Spleen (tissue), 11 donors: ENCODE results near the gene KLF3. TPM values are rescaled to one million over a fixed set of nuclear protein-coding genes. Genes with fewer than 3 reads are reported as not detected.
A peak's percentile ranks its signal among the peaks of the same experiment; 100 is the strongest.

ENCODE experiments used
- DNase-seq: peaks from one replicate; pipeline ENCODE4 v3.0.0-alpha.2; 2020
- H3K27ac ChIP-seq, 8 donors: fragments of 200-600 bp; sonication (generic) in 7 of 8; 1 replicate in 4 of 8; 2 replicates in 4 of 8; pipeline versions ENCODE4 v1.5.0 to v1.8.0; 2016 to 2021; ENCODE audit warnings: inconsistent platforms in 4 of 8, mild to moderate bottlenecking in 4 of 8, moderate library complexity in 1 of 8
- H3K27me3 ChIP-seq, 7 donors: fragments of 200-600 bp; sonication (generic) in 6 of 7; replicated peaks in 1 of 7; 1 replicate in 4 of 7; 2 replicates in 3 of 7; pipeline versions ENCODE4 v1.5.0 to v1.8.0; 2016 to 2021; ENCODE audit warnings: inconsistent platforms in 3 of 7, mild to moderate bottlenecking in 1 of 7
- H3K36me3 ChIP-seq, 6 donors: fragments of 200-600 bp; sonication (generic) in 5 of 6; 1 replicate in 4 of 6; 2 replicates in 2 of 6; pipeline versions ENCODE4 v1.5.0 to v1.8.0; 2016 to 2021; ENCODE audit warnings: inconsistent platforms in 2 of 6
- H3K4me1 ChIP-seq, 6 donors: fragments of 200-600 bp; sonication (generic) in 5 of 6; 1 replicate in 3 of 6; 2 replicates in 3 of 6; pipeline versions ENCODE4 v1.5.0 to v1.8.0; 2016 to 2021; ENCODE audit warnings: inconsistent platforms in 3 of 6
- H3K4me3 ChIP-seq, 8 donors: fragments of 200-600 bp; sonication (generic) in 7 of 8; 1 replicate in 4 of 8; 2 replicates in 4 of 8; pipeline versions ENCODE4 v1.5.0 to v1.8.0; 2016 to 2021; ENCODE audit warnings: inconsistent platforms in 4 of 8, mild to moderate bottlenecking in 4 of 8, moderate library complexity in 2 of 8
- H3K9me3 ChIP-seq, 8 donors: fragments of 200-600 bp; sonication (generic) in 7 of 8; 1 replicate in 4 of 8; 2 replicates in 4 of 8; pipeline versions ENCODE4 v1.5.0 to v1.8.0; 2016 to 2021; ENCODE audit warnings: inconsistent platforms in 4 of 8
- POLR2A ChIP-seq, 3 donors: fragments of 450-650 bp; IDR thresholded peaks; one replicate each; pipeline ENCODE4 v1.5.1; 2017; ENCODE audit warnings: antibody characterized with exemption in 3 of 3, mild to moderate bottlenecking in 1 of 3
- POLR2AphosphoS5 ChIP-seq, 3 donors: sonication (generic); formaldehyde crosslinking; IDR thresholded peaks; one replicate each; pipeline ENCODE4 v1.5.1; 2017; ENCODE audit warnings: antibody characterized with exemption in 3 of 3
- WGBS, 5 donors: extraction: QIAGEN DNeasy Blood & Tissue Kit in 3 of 5; methylation state at CpG; one replicate each; pipeline versions ENCODE4 v1.1.5 to v1.1.7; 2013 to 2018; 5-methylcytosine and 5-hydroxymethylcytosine counted together
- intact Hi-C: fragments of 100-400 bp; cut with DNase I; formaldehyde crosslinking; loops from one replicate; pipeline ENCODE4 v1.15.0; 2023; ENCODE audit warnings: low total_unique reads
- polyA plus RNA-seq, 3 donors: library from polyadenylated mRNA; stranded (reverse); fragments of 200-250 nt; gene quantifications; one replicate each; pipeline ENCODE4 v1.2.1, GENCODE V29; 2013
- total RNA-seq, 7 donors: library from RNA; depleted of rRNA in 3 of 7; stranded (reverse); fragments of >200 nt in 3 of 7; fragmentation: NEBNext Ultra II Directional in 4 of 7; extraction: Animal tissue kit (Norgen Biotek cat#: 25700) in 4 of 7; gene quantifications; one replicate each; pipeline versions ENCODE4 v1.1.0 to v1.2.1, GENCODE V29; 2016 to 2021
- TF ChIP-seq, protein P1 (sequence below), 11 experiments: fragments of 200-600 bp in 7 of 11; fragments of 450-650 bp in 4 of 11; sonication (generic) in 4 of 11; IDR thresholded peaks in 8 of 11; conservative IDR thresholded peaks in 3 of 11; 1 replicate in 7 of 11; 2 replicates in 4 of 11; pipeline versions ENCODE4 v1.4.0 to v1.8.0; 2016 to 2021; ENCODE audit warnings: antibody characterized with exemption in 11 of 11, inconsistent platforms in 4 of 11, mild to moderate bottlenecking in 1 of 11
- donor health status: healthy with polysubstance abuse.
- donor health status: DM: no; HTN: no; CAD: no; lungs with moderate emphysema.
- donor health status: DM: no; HTN: no; CAD: no.
- donor health status: Bipolar disorder and iron deficiency.
- donor health status: healthy.
- donor health status: DM: no; HTN: no; CAD: no.
- donor health status: DM: yes; HTN: yes; CAD: no.

KLF3 gene
- total and polyA plus RNA-seq, 10 donors, result 8.0 to 87.5 (median 63.1) TPM

DNA sequence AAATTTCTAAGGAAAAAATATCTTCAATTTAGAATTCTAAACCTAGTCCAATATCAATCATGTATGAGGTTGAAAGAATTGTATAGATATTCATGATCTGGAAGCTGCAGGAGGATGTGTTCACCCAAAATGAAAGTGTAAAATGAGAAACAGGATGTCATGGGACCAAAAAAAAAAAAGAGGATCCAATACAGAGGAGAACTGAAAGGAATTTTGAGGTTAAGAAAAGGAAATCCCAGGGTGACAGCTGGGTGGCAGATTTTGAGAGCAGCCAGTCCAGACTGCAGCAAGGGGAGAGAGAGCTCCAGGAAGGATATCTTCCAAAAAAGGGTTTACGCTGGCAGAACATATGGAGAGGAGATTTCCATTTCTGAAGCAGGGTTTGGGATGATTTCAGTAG, 79.9 kb downstream of the KLF3 start:
- no peaks in the 10 kb centered on the region for H3K27me3 ChIP-seq
- peaks cover 0 to 28% (median 22%) of the 10 kb centered on the region in 8 donors for H3K9me3 ChIP-seq
- peak overlapping the region in 6 of 8 donors; percentile 20 to 68 (median 36) for H3K27ac ChIP-seq
- 26 to 50% (median 27%) methylated on average over 1 of the region's 1 CpG for WGBS, 5 donors
- peaks cover 7 to 18% (median 10%) of the 10 kb centered on the region in 6 donors for H3K4me1 ChIP-seq
- intact Hi-C loops, result no loop called here
- H3K36me3 ChIP-seq, result peaks cover 0 to 13% (median 2%) of the 10 kb centered on the region in 6 donors
- no peak for TF ChIP-seq POLR2A (IDR thresholded peaks at IDR 0.05)
- peak in 1 of 3 donors; percentile 10 for TF ChIP-seq POLR2AphosphoS5 (IDR thresholded peaks at IDR 0.05)
- no peak for DNase-seq
- H3K4me3 ChIP-seq, result peak overlapping the region in 6 of 8 donors; percentile 4 to 56 (median 18)

DNA sequence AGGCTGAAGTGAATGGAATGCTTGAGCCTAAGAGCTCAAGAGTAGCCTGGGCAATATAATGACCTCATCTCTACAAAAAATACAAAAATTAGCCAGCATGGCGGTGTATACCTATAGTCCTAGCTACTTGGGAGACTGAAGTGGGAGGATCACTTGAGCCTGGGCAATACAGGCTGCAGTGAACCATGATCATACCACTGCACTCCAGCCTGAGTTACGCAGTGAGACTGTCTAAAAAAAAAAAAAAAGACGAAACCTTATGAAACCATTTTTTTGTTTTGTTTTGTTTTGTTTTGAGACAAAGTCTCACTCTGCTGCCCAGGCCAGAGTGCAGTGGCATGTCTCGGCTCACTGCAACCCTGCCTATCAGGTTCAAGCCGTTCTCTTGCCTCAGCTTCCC, 81.9 kb downstream of the KLF3 start:
- no peak overlapping the region for H3K4me3 ChIP-seq
- H3K4me1 ChIP-seq, result peaks cover 7 to 19% (median 10%) of the 10 kb centered on the region in 6 donors
- intact Hi-C loops, result no loop called here
- no peak overlapping the region for H3K27ac ChIP-seq
- DNase-seq, result no peak
- H3K9me3 ChIP-seq, result peaks cover 0 to 29% (median 22%) of the 10 kb centered on the region in 8 donors
- TF ChIP-seq POLR2A (IDR thresholded peaks at IDR 0.05), result no peak
- TF ChIP-seq, protein P1, sequence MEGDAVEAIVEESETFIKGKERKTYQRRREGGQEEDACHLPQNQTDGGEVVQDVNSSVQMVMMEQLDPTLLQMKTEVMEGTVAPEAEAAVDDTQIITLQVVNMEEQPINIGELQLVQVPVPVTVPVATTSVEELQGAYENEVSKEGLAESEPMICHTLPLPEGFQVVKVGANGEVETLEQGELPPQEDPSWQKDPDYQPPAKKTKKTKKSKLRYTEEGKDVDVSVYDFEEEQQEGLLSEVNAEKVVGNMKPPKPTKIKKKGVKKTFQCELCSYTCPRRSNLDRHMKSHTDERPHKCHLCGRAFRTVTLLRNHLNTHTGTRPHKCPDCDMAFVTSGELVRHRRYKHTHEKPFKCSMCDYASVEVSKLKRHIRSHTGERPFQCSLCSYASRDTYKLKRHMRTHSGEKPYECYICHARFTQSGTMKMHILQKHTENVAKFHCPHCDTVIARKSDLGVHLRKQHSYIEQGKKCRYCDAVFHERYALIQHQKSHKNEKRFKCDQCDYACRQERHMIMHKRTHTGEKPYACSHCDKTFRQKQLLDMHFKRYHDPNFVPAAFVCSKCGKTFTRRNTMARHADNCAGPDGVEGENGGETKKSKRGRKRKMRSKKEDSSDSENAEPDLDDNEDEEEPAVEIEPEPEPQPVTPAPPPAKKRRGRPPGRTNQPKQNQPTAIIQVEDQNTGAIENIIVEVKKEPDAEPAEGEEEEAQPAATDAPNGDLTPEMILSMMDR (IDR thresholded peaks at IDR 0.05 in 8 of 11, conservative IDR thresholded peaks at IDR 0.05 in 3 of 11), result no peak
- no peak for TF ChIP-seq POLR2AphosphoS5 (IDR thresholded peaks at IDR 0.05)
- WGBS, 5 donors, result 84 to 95% (median 94%) methylated on average over 5 of the region's 5 CpGs
- no peaks in the 10 kb centered on the region for H3K27me3 ChIP-seq
- peaks cover 0 to 13% (median 2%) of the 10 kb centered on the region in 6 donors for H3K36me3 ChIP-seq

DNA sequence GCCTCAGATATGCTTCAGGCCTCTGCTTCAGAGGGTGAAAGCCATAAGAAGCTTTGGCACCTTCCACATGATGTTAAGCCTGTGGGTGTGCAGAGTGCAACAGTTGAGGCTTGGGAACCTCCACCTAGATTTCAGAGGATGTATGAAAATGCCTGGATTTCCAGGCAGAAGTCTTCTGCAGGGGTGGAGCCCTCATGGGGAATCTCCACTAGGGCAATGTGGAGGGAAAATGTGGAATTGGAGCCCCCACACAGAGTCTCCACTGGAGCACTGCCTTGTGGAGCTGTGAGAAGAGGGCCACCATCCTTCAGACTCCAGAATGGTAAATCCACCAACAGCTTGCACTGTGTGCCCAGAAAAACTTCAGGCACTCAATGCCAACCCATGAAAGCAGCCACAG, 83.6 kb downstream of the KLF3 start:
- TF ChIP-seq POLR2AphosphoS5 (IDR thresholded peaks at IDR 0.05) (no peak), POLR2A (IDR thresholded peaks at IDR 0.05) (no peak)
- TF ChIP-seq, protein P1 (IDR thresholded peaks at IDR 0.05 in 8 of 11, conservative IDR thresholded peaks at IDR 0.05 in 3 of 11), result no peak
- H3K4me1 ChIP-seq, result peaks cover 10 to 37% (median 19%) of the 10 kb centered on the region in 6 donors
- intact Hi-C loops, result no loop called here
- H3K4me3 ChIP-seq, result no peak overlapping the region
- H3K36me3 ChIP-seq, result peaks cover 0 to 13% (median 2%) of the 10 kb centered on the region in 6 donors
- H3K27me3 ChIP-seq, result no peaks in the 10 kb centered on the region
- H3K27ac ChIP-seq, result no peak overlapping the region
- peaks cover 0 to 29% (median 22%) of the 10 kb centered on the region in 8 donors for H3K9me3 ChIP-seq
- DNase-seq, result no peak

DNA sequence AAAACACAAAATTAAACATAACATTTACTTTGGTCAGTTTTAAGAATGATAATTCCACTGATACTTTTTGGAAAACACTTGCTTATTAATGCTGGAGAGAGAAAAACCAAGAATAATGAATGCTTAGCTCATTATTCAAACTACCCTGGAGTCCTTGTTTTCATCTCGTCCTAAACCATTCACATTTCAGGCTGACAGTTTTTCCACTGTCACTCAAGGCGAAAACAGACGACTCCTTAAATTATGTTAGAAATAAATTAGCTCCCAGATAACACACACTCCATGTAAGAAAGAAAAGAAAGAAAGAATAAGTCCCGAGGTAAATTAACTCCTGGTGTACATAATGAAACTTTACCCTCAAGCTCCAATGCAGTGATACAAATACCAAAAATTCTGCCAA, 85.3 kb downstream of the KLF3 start:
- no peak overlapping the region for H3K4me3 ChIP-seq
- peaks cover 0 to 13% (median 2%) of the 10 kb centered on the region in 6 donors for H3K36me3 ChIP-seq
- peaks cover 4 to 27% (median 10%) of the 10 kb centered on the region in 6 donors for H3K4me1 ChIP-seq
- WGBS, 5 donors, result 85 to 92% (median 86%) methylated on average over 4 of the region's 4 CpGs
- TF ChIP-seq, protein P1 (IDR thresholded peaks at IDR 0.05 in 8 of 11, conservative IDR thresholded peaks at IDR 0.05 in 3 of 11), result no peak
- TF ChIP-seq POLR2AphosphoS5 (IDR thresholded peaks at IDR 0.05), result no peak
- no peak for TF ChIP-seq POLR2A (IDR thresholded peaks at IDR 0.05)
- no peak for DNase-seq
- peaks cover 0 to 29% (median 22%) of the 10 kb centered on the region in 8 donors for H3K9me3 ChIP-seq
- no peak overlapping the region for H3K27ac ChIP-seq
- no peaks in the 10 kb centered on the region for H3K27me3 ChIP-seq
- intact Hi-C loops, result no loop called here

Other genes with a start within 250 kb of the KLF3 start
- 10 to 100 TPM; 29.6 to 70.1 (median 42.0) TPM for gene TLR10, start 118.8 kb downstream of the KLF3 start, total RNA-seq
- gene TLR10, start 118.8 kb downstream of the KLF3 start, polyA plus RNA-seq, result 10 to 100 TPM; 46.2 to 81.4 (median 68.1) TPM
- gene TLR1, start 140.6 kb downstream of the KLF3 start, total RNA-seq, result 100 to 1,000 TPM in 5 of 7 donors, 10 to 100 TPM in 2; 84.9 to 190 (median 119) TPM
- 10 to 100 TPM in 2 of 3 donors, 1 to 10 TPM in 1; 7.6 to 10.8 (median 10.5) TPM for gene TLR1, start 140.6 kb downstream of the KLF3 start, polyA plus RNA-seq
- 10 to 100 TPM; 23.2 to 55.1 (median 37.5) TPM for gene TLR6, start 192.6 kb downstream of the KLF3 start, total RNA-seq
- 10 to 100 TPM in 2 of 3 donors, 1 to 10 TPM in 1; 5.5 to 10.7 (median 10.3) TPM for gene TLR6, start 192.6 kb downstream of the KLF3 start, polyA plus RNA-seq
- gene FAM114A1, start 203.6 kb downstream of the KLF3 start, total RNA-seq, result 10 to 100 TPM; 16.2 to 50.2 (median 26.7) TPM
- gene FAM114A1, start 203.6 kb downstream of the KLF3 start, polyA plus RNA-seq, result 1 to 10 TPM; 3.9 to 8.7 (median 4.5) TPM